ENCODE results near the gene PPHLN1.

- no peak for TF ChIP-seq CTCF (IDR thresholded peaks at IDR 0.05)
- TF ChIP-seq ZFX (IDR thresholded peaks at IDR 0.05; ENCODE audit: borderline replicate concordance), result no peak
Observed at GRCh38 chr12:42385326-42385841, 59.4 kb downstream of the PPHLN1 start.

Data from 22Rv1 (cell line).